EH (cell line): ENCODE measurements around the gene PTPN18.
"Not testable (repeated sequence)": the region's sequence is repeated elsewhere in the genome, so short reads cannot be mapped to it uniquely, and the experiment has no call there.

Experiments used
- DNase-seq: peaks from one replicate; pipeline ENCODE4 v3.0.0-alpha.2; 2015; ENCODE audit warnings: low read depth

Gene PTPN18

GRCh38 chr2:130381145-130381544, 25.3 kb downstream of the PTPN18 start:
- no peak for DNase-seq

DNA sequence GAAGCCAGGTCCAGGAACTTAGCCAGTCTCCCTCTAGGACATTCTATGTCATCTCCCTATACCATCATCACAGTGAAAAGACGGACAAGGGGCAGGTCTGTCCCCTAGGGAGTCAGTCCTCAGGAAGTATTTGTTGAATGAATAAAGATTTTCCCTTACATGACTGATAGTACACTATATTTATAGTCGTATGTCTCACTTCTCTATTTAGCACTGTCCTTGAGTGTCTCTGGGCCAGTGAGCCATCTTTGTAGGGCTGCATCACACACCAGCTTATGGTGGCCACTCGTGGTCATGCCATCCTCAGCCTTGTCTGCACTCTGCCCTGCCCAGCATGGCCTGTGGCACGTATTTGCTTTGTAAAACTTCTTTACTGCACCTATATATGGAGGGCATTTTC, 25.8 kb downstream of the PTPN18 start:
- DNase-seq, result no peak

DNA sequence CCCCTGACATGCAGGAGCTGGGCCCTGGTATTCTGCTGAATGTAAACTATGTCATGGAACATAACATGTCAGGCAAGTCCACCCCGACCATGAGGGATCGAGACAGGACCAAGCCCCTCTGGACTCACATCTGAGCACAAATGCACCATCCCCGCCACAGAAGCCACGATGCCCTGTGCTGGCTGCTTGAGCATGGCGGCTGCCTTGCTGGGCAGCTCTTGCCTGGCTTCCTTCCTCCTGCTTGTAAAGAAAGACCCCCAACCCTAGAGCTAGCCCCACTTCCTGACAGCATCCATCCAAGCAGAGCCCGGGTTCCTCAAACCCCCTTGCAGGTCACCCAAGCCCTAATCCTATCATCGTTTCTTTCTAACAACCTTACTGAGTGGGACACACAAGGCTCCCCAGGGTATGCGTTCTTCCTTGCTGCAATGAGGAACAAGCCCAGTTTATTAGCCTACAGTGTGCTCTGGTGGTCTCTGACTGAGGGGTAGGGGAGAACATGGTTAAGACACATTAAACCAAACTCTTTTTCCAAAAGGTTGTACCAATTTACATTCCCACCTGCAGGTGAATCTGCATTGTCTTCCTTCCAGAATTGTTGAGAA, 26.6 kb downstream of the PTPN18 start:
- DNase-seq, result no peak

DNA sequence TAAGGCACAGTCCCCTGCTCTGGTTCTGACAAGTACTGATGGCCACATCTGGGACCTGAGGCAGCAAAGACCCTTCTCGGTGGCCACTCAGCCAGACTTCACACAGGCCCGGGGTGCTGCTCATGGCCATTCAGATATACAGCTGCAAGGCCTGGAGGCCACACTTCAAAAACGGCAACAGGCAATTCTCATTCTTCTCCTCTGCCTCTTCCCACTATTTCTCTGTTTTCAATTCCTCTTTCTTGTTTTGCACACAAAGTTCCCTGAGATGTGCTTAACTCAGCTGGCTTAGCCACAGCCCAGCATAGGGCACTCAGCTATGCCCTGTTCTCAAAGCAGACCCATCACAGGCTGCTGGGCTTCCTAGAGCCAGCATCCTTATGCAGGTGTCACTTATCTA, 29.9 kb downstream of the PTPN18 start:
- no peak for DNase-seq

DNA sequence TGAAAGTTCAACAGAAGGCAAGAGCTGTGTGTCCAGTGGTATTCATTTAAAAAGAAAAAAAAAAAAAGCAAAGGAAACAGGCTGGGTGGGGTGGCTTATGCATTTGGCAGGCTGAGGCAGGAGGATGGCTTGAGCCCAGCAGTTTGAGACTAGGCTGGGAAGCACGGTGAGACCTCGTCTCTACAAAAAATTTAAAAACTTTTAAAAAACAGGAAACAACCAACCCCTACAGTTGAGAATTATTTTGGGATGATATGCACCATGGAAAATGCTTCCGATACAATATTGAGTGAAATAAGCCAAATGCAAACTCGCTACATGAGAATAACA, 31.2 kb downstream of the PTPN18 start:
- DNase-seq, result no peak

GRCh38 chr2:130387804-130388203, 31.9 kb downstream of the PTPN18 start:
- DNase-seq, result no peak

GRCh38 chr2:130388221-130388907, 32.5 kb downstream of the PTPN18 start:
- no peak for DNase-seq

DNA sequence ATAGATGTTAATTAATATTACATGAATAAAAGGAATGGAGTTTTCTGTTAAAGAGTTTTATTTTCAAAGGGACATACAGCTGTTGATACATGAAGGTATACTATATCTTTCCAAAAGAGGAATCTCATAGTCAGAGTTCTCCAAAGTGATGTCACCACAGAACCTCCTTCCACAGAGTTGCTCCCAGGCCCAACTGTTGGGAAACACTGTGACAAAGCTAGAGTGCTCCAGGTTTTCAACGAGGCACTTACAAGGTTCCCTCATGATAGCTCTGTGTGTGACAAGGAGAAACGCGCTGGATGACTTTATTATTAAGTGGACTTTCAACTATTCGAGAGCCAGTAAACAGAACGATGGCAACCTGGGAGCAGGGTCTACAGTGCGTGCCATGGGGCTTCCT, 33.5 kb downstream of the PTPN18 start:
- no peak for DNase-seq

DNA sequence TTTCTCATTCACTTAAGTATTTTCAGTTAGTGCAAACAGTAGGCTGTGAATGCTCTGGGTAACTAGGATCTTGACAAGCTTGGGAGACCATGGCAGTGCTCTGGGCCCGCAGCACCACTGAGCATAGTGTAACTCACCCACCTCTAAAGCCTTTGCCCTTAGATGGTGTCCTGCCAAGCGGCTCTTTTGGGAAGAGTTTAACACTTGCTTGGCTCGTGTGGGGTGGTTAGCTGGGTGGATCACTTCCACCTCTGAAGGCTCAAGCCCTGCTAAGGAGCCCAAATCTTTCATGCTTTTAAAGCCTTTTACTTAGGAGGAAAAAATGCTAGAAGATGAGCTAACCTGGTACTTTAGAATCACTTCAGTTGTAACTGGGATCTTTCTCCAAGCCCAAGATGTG, 33.9 kb downstream of the PTPN18 start:
- DNase-seq, result no peak

DNA sequence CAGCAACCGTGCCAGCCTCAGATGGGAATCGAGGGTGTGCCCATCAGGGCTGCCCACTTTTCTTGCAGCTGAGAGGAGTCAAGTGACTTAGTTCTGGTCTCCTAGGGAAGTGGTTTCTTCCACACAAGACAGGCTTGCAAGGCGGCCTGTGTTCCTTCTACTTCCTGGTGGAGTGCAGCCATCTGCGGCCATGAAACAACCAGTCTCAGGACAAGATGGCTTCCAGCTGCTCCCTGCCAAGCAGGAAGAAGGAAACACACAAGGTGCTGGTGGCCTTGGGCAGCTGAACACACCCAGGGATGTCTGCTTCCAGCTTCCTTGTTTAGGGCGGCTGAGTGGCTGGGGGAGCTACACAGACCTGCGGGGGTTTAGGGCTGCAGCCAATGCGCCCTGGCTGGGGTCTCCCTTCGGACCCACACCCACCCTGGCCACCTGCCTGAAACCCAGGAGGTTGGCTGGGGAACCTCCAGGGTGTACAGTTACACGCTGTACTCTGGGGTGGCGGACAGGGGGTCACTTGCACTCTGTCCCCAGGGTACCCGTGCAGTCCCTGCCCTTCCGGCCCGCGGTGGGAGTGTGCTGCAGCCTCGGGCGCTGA, 34.7 kb downstream of the PTPN18 start:
- no peak for DNase-seq

DNA sequence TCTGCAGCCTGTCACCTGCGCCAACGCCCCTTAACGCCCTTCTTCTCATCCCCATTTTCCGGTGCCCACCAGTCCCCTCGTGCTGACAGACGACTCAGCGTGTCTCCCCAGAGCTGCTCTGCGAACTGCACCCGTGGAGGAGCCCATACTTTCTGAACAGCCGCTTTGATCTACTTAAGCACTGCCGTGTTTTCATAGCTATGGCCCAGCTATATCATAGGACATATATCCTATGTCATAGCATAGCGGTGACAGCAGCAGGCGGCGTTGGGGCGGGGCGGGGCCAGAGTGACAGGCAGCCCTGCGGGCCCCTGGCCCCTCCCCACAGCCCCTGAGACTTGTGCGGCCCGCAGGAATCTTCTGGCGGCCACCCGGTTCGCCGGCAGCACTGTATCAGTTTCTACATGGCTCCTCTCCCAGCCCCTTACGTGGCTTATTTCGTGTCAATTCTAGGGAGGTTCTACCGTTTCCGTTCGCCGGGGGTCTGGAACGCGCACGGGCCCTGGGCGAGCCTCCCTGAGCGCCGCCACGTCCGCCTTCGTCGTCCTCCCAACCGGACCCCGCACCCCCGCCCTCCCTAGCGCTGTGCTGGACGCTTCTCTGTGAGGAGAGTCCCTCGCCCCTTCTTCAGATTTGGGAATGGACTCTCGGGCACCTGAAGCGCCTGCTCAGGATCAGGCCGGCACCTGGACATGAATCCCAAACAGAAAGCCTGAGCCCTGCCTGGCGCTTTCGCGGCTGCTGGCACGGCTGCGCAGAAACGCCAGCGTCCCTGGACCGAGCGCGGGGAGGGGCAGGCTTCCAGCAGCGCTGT, 35.4 kb downstream of the PTPN18 start:
- peak; percentile 78 for DNase-seq

DNA sequence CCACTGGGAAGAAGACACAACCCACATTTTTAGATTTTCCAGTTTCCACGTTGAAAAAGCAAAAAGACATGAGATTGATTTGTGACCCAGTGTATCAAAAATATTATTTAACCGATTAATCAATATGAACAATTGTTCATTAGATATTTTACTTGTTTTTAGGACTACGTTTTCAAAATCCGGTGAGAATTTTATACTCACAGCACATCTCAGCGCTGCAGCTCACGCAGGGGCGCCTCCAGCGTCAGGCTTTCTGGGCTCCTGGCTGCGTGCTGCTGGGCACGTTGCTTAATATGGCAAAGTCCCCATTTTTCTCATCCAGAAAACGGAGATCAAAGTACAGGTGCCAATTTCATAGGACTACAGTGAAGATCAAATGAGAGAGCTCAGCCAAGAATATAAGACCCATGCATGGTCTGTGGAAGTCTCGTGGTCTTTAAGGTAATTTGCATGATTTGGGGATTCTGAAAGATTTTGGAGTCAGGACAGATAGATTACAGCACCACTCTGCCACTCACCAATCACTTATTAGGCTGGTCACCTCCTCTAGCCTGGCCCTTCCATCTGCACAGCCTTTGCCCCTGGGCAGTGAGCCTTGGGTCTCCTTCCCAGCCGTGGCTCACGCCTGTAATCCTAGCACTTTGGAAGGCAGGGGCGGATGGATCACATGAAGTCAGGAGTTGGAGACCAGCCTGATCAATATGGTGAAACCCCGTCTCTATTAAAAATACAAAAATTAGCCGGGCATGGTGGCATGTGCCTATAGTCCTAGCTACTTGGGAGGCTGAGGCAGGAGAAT, 36.2 kb downstream of the PTPN18 start:
- DNase-seq, result peak; percentile 55

- DNase-seq, result peak; percentile 38
These were observed 37.6 kb downstream of the PTPN18 start for GRCh38 chr2:130393318-130393910.

DNA sequence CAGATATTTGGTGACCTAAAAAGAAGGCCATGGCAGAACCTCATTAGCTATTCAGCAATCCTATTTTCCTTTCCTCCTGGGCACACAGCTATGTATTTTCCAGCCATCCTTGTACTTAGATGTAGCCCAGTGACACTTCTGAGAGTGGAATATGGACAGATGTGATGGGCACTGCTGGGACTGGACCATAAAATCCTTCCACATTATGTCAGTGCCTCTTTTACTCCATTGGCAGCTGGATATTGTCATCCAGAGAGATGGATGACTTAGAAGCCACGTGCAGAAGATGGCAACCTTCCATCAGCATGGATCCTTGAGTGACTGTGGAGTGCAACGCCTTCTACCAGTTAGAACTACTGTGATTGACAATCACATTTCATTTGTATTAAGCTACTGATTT, 50.4 kb downstream of the PTPN18 start:
- not testable (repeated sequence) for DNase-seq

GRCh38 chr2:130416693-130417092, 60.8 kb downstream of the PTPN18 start:
- DNase-seq, result not testable (repeated sequence)

- not testable (repeated sequence) for DNase-seq
These were observed 63.0 kb downstream of the PTPN18 start for GRCh38 chr2:130418845-130419244.
